Mucosa of rectum (tissue), 2 donors: ENCODE measurements around the gene AP5Z1.
A peak's percentile ranks its signal among the peaks of the same experiment; 100 is the strongest.

Source experiments
- H3K27ac ChIP-seq, 2 donors: one replicate each; pipeline ENCODE4 v1.7.0; 2013; ENCODE audit warnings: inconsistent platforms in 2 of 2, low read depth in 2 of 2, low read length in 2 of 2
- H3K27me3 ChIP-seq, 2 donors: one replicate each; pipeline ENCODE4 v1.7.0; 2013; ENCODE audit warnings: low read length in 2 of 2; ENCODE audit not compliant: control insufficient read depth in 2 of 2, insufficient read depth in 2 of 2
- H3K36me3 ChIP-seq, 2 donors: one replicate each; pipeline ENCODE4 v1.7.0; 2013; ENCODE audit warnings: low read length in 2 of 2; ENCODE audit not compliant: control insufficient read depth in 2 of 2, insufficient read depth in 2 of 2
- H3K4me1 ChIP-seq, 2 donors: one replicate each; pipeline ENCODE4 v1.7.0; 2013; ENCODE audit warnings: low read length in 2 of 2, mild to moderate bottlenecking in 1 of 2; ENCODE audit not compliant: control insufficient read depth in 2 of 2, insufficient read depth in 2 of 2
- H3K4me3 ChIP-seq, 2 donors: one replicate each; pipeline ENCODE4 v1.7.0; 2013; ENCODE audit warnings: low read length in 2 of 2
- H3K9ac ChIP-seq, 2 donors: one replicate each; pipeline ENCODE4 v1.7.0; 2013; ENCODE audit warnings: low read length in 2 of 2, low read depth in 1 of 2, mild to moderate bottlenecking in 1 of 2
- H3K9me3 ChIP-seq, 2 donors: one replicate each; pipeline ENCODE4 v1.7.0; 2013; ENCODE audit warnings: low read length in 2 of 2; ENCODE audit not compliant: control insufficient read depth in 2 of 2
- donor health status: healthy.
- donor health status: Normal muscosa, but diverticular disease.

The AP5Z1 gene

DNA sequence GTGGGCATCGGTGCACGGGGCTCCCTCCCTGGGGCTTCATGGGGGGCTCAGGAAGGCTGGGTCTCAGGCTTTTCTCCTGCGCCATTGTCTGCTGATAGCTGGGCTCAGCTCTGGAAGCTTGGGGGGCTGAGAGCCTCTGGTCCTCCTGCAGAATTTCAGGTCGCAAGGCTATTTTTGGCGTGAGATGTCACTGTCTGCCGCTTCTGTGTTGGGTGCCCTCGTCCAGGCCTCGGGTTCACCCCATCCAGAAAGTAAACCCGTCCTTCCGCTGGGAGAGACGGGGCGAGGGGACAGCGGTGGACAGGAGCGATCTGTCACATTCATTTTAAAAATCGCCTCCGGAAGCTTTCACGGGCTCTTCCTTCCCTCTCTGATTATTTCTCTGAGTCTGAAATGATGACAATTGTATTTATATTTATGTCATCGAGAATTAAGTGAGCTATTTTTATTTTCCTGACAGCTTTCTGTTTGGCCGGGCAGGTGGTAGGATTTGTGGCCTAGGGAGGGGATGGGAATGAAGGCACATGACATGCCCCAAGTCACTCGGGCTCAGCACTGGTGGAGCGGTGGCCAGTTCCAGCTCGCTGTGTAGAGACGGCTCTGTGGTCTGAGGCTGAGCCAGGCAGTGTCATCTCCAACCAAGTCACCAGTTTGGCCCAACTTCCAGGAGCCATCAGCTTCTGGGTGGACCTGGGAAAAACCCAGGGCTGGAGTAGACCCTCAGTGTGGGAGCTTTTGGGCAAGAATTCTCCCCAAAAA, 40.7 kb upstream of the AP5Z1 start:
- Histone ChIP-seq H3K27ac (no peak overlapping the region), H3K4me3 (no peak overlapping the region), H3K9ac (no peak overlapping the region), H3K9me3 (no peaks in the 10 kb centered on the region), H3K27me3 (no peaks in the 10 kb centered on the region), H3K4me1 (peaks cover 0 to 4% of the 10 kb centered on the region in 2 donors), H3K36me3 (peaks cover 3 to 8% of the 10 kb centered on the region in 2 donors)

DNA sequence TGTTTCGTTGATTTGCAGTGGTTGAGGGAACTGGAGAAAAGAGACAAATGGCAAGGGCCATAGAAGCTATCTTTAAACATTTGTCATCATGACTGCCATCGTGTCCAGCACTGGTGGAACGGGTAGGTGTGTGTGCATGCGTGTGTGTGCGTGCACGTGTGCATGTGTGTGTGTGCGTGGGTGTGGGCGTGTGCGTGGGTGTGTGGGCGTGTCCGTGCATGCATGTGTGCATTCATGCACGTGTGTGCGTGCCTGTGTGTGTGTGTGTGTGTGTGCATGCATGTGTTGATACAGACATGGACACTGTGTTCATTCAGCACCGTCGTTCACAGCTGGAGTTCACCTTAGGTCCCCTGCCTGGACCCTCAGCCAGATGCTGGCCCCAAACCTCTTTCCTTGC, 38.1 kb upstream of the AP5Z1 start:
- H3K27ac ChIP-seq: no peak overlapping the region
- H3K9ac ChIP-seq: no peak overlapping the region
- peaks cover 5 to 9% of the 10 kb centered on the region in 2 donors for H3K4me1 ChIP-seq
- H3K36me3 ChIP-seq: peaks cover 2 to 8% of the 10 kb centered on the region in 2 donors
- H3K9me3 ChIP-seq: no peaks in the 10 kb centered on the region
- no peaks in the 10 kb centered on the region for H3K27me3 ChIP-seq
- no peak overlapping the region for H3K4me3 ChIP-seq

DNA sequence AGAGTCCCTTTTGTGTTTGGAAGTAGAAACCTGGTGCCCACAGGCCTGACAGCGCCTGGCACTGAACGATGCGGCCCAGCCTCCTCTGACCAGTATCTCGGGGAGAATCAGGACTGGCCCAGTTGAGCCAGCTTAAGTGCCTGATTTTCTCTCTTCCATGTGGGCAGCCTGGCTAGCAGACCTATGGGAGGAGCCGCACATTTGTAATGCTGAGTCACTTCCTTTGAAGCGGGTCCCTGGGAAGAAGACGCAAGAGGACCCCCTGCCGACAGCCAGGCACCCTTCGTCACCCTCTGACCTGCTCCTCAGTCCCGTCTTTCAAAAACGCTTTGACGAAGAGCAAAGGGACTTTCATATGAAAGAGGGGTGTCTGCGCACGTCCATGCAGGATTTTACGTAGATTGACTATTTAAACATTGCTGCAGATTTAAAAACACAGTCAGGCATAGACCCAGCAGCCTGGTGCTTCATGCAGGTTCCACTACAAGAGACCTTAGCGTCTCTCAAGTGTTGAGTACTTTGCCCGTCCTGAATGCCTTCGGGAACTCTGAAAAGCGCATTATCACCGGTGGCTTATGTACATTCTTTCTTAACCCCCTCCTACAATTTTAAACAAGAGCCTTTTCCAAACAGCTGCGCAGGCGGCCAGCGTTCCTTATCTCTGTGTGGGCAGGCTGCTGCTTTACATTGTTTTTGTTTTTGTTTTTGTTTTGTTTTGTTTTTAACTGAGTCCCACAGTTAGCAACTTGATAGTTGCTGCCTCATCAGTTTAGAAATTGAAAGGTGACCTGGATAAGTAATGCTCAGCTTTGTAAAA, 36.5 kb upstream of the AP5Z1 start:
- H3K4me1 ChIP-seq: peaks cover 20 to 21% of the 10 kb centered on the region in 2 donors

DNA sequence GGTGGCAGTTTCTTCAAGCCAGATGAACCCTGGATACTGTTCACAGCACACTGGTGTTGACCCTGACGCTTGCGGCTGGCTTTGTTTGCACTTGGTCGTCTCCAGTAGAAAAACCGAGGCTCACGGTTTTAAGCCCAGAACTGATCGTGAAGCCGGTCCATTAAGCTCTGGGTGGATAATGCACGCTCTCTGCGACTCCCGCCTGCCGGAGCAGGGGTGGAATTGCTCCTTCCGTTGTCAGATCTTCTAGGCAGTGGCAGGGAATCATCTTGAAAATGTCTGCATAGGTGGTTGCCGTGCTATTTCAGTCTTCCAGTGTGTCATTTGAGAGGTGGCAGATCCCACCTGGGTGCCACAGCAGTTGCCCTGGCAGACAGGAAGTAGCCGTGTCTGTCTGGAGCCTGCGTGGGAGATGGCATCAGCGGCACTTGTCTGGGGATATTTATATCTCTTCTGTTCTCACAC, 35.9 kb upstream of the AP5Z1 start:
- no peaks in the 10 kb centered on the region for H3K27me3 ChIP-seq
- H3K9me3 ChIP-seq: no peaks in the 10 kb centered on the region
- peak overlapping the region in 1 of 2 donors; percentile 24 for H3K27ac ChIP-seq
- peak overlapping the region in 1 of 2 donors; percentile 27 for H3K4me3 ChIP-seq
- H3K36me3 ChIP-seq: peaks cover 2 to 10% of the 10 kb centered on the region in 2 donors
- H3K9ac ChIP-seq: peak overlapping the region in 1 of 2 donors; percentile 19
- H3K4me1 ChIP-seq: peaks cover 26 to 27% of the 10 kb centered on the region in 2 donors

More for the DNA sequence above, 36.5 kb upstream of the AP5Z1 start:
- peak overlapping the region in 1 of 2 donors; percentile 2 for H3K9ac ChIP-seq
- H3K9me3 ChIP-seq: no peaks in the 10 kb centered on the region
- H3K4me3 ChIP-seq: peak overlapping the region in 1 of 2 donors; percentile 27
- H3K36me3 ChIP-seq: peaks cover 2 to 12% of the 10 kb centered on the region in 2 donors
- no peaks in the 10 kb centered on the region for H3K27me3 ChIP-seq
- H3K27ac ChIP-seq: peak overlapping the region in 1 of 2 donors; percentile 24

DNA sequence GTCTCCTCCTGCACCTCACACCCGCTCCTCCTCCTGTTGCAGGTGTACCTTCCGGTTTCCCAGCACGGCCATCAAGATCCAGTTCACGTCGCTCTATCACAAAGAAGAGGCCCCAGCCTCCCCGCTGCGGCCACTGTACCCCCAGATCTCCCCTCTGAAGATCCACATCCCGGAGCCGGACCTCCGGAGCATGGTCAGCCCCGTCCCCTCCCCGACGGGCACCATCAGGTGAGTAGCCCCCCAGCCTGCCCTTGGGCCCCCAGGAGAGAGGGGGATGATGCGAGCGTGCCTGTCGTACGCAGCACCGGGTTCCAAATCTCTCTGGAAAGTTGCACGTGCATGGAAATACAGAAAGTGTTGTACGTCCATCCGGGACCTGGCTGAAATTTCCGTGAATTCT, 34.6 kb upstream of the AP5Z1 start:
- Histone ChIP-seq H3K27me3 (no peaks in the 10 kb centered on the region), H3K27ac (no peak overlapping the region), H3K4me3 (no peak overlapping the region), H3K36me3 (peaks cover 2 to 10% of the 10 kb centered on the region in 2 donors), H3K4me1 (peaks cover 32 to 34% of the 10 kb centered on the region in 2 donors), H3K9me3 (no peaks in the 10 kb centered on the region), H3K9ac (no peak overlapping the region)

DNA sequence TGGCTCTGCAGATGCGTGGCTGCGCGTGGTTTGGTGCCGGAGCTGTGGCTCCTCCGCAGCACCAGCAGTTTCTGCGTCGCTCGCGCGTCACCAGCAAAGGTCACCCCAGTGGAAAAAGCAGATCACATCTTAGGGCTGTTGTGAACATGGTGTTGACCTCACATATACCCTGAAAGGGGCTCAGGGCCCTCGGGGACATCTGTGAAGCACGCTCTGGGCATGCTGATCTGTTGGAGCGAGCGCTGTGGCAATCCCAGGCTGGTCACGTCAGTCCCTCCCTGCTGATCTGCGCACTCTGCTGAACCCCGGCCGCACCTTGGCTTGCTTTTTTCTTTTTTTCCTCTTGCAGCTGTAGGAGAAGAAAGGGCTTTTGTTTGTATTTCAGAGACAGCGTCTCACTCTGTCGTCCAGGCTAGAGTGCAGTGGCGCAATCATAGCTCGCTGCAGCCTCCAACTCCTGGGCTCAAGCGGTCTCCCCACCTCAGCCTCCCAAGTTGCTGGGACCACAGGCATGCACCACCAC, 33.3 kb upstream of the AP5Z1 start:
- Histone ChIP-seq H3K9me3 (no peaks in the 10 kb centered on the region), H3K4me1 (peaks cover 40 to 45% of the 10 kb centered on the region in 2 donors), H3K4me3 (no peak overlapping the region), H3K9ac (peak overlapping the region in 1 of 2 donors; percentile 45), H3K27ac (peak overlapping the region; percentile 96 to 98), H3K36me3 (peaks cover 2 to 10% of the 10 kb centered on the region in 2 donors), H3K27me3 (no peaks in the 10 kb centered on the region)

DNA sequence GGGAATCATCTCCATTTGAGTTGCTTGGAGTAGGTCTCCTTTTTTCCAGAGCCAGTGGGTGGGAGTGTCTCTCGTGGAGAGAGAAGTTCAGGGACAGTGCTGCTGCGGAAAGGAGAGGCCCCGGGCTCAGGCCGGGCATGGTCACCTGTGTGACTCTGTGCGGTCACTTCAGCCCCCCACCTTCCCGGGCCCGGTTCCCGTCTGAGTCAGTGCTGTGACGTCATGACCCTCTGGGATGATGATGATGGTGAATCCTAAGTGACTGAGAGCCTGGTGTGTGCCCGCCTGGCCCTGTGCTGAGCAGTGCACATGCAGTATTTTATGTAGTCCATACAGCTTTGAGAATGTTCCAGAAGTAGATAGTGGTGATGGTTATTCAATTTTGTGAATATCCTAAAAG, 32.6 kb upstream of the AP5Z1 start:
- peak overlapping the region in 1 of 2 donors; percentile 44 for H3K9ac ChIP-seq
- H3K27me3 ChIP-seq: no peaks in the 10 kb centered on the region
- H3K4me3 ChIP-seq: no peak overlapping the region
- H3K27ac ChIP-seq: peak overlapping the region; percentile 96 to 98
- H3K4me1 ChIP-seq: peaks cover 41 to 50% of the 10 kb centered on the region in 2 donors
- peaks cover 2 to 12% of the 10 kb centered on the region in 2 donors for H3K36me3 ChIP-seq
- H3K9me3 ChIP-seq: no peaks in the 10 kb centered on the region

DNA sequence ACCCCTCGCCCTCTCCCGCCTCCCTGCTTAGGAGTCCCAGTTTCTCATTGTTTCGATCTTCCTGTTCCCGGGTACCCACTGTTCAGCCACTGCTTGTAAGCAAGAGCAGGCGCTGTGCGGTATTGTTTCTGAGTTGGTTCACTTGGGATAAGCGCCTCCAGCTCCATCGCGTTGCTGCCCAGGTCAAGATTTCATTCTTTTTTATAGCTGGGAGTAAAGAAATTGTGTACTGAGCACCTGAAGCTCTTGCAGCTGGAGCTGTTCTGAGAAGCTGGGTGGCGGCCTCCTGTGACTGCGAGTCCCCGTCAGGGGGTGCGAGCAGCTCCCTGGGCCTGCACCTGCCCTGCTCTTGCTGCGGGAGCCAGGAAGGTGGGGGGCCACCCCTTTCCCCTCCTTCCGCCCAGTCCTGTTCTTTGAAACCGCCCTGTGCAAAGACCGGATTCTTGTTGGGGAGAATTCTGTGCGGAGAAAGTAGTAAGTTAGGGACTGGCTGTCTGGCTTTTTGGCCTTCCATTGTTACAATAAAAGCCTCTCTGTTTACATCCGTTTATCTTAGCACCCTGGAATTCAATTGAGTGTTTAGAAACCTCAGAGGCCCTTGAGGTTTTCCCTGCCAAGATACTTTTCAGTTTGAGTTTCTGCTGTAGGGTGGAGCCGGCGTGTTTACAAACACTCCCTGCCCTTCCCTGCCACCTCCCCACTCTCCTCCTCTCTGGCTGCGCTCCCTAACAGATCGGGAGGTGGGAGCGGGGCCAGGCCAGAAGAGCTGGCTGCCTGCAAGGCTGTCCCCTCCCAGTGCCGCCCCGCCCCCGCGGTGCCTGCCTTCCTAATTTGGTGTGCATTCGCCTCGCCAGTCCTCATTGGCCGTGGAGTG, 30.8 kb upstream of the AP5Z1 start:
- H3K9ac ChIP-seq: peak overlapping the region; percentile 80 to 83
- no peaks in the 10 kb centered on the region for H3K27me3 ChIP-seq
- H3K4me1 ChIP-seq: peaks cover 41 to 52% of the 10 kb centered on the region in 2 donors
- H3K4me3 ChIP-seq: peak overlapping the region; percentile 53 to 63
- H3K27ac ChIP-seq: peak overlapping the region; percentile 96 to 98
- H3K36me3 ChIP-seq: peaks cover 2 to 12% of the 10 kb centered on the region in 2 donors
- no peaks in the 10 kb centered on the region for H3K9me3 ChIP-seq

DNA sequence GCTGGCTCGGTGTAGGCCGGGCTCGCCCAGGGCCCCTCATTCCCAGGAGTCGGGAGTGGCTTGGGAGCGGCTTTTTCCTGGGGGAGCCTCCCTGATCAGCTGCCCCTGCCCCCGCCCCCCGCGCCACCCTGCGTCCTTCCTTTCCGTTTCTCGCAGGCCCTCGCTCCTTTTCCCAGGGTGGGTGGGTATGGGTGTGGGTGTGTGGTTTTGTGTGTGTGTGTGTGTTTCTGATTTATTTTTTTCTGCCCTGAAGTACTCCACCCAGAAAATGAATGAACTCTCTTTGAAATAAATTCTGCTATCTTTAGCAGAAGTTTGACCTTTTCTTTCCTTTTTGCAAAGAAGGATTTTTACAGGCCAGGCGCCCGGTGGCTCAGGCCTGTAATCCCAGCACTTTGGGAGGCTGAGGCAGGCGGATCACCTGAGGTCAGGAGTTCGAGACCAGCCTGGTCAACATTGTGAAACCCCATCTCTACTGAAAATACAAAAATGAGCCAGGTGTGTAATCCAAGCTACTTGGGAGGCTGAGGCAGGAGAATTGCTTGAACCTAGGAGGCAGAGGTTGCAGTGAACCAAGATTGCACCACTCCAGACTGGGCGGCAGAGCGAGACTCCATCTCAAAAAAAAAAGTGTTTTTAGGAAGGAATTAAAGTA, 30.0 kb upstream of the AP5Z1 start:
- Histone ChIP-seq H3K4me1 (peaks cover 41 to 52% of the 10 kb centered on the region in 2 donors), H3K4me3 (peak overlapping the region; percentile 61 to 65), H3K9ac (peak overlapping the region; percentile 17 to 76)

More for the DNA sequence above, 30.0 kb upstream of the AP5Z1 start:
- Histone ChIP-seq H3K9me3 (no peaks in the 10 kb centered on the region), H3K36me3 (peaks cover 2 to 12% of the 10 kb centered on the region in 2 donors), H3K27me3 (no peaks in the 10 kb centered on the region), H3K27ac (peak overlapping the region; percentile 96 to 98)
